Heart left ventricle (tissue), 16 donors: ENCODE results near the gene ULK4. TPM values are rescaled to one million over a fixed set of nuclear protein-coding genes. Genes with fewer than 3 reads are reported as not detected.
"Not testable (repeated sequence)": the region's sequence is repeated elsewhere in the genome, so short reads cannot be mapped to it uniquely, and the experiment has no call there.

Source experiments
- ATAC-seq, 4 donors: fragments of 200-7000 bp; cut with Tn5 transposase; one replicate each; pipeline ENCODE4 v1.9.1; 2020 to 2022; ENCODE audit warnings: moderate library complexity in 4 of 4, mild to moderate bottlenecking in 3 of 4, moderate number of reproducible peaks in 1 of 4
- DNase-seq, 5 donors: peaks; one replicate each; pipeline ENCODE4 v3.0.0-alpha.2; 2020
- H3K27ac ChIP-seq, 12 donors: fragments of 200-600 bp; sonication (generic) in 4 of 12; one replicate each; pipeline versions ENCODE4 v1.5.0 to v1.8.0; 2016 to 2022; ENCODE audit warnings: mild to moderate bottlenecking in 2 of 12
- H3K27me3 ChIP-seq, 9 donors: fragments of 200-600 bp; sonication (generic) in 2 of 9; one replicate each; pipeline versions ENCODE4 v1.5.1 to v1.8.0; 2016 to 2022; ENCODE audit warnings: mild to moderate bottlenecking in 3 of 9
- H3K36me3 ChIP-seq, 9 donors: fragments of 200-600 bp; sonication (generic) in 2 of 9; one replicate each; pipeline versions ENCODE4 v1.5.0 to v1.8.0; 2018 to 2022; ENCODE audit warnings: mild to moderate bottlenecking in 2 of 9
- H3K4me1 ChIP-seq, 12 donors: fragments of 200-600 bp; sonication (generic) in 4 of 12; one replicate each; pipeline versions ENCODE4 v1.5.0 to v1.8.0; 2016 to 2022; ENCODE audit warnings: mild to moderate bottlenecking in 3 of 12
- H3K4me3 ChIP-seq, 12 donors: fragments of 200-600 bp; sonication (generic) in 4 of 12; one replicate each; pipeline versions ENCODE4 v1.5.0 to v1.8.0; 2017 to 2022; ENCODE audit warnings: mild to moderate bottlenecking in 9 of 12, moderate library complexity in 4 of 12
- H3K9me3 ChIP-seq, 12 donors: fragments of 200-600 bp; sonication (generic) in 4 of 12; one replicate each; pipeline versions ENCODE4 v1.5.0 to v1.8.0; 2016 to 2022; ENCODE audit warnings: mild to moderate bottlenecking in 1 of 12
- CTCF ChIP-seq, 12 donors: fragments of 200-600 bp; sonication (generic) in 4 of 12; IDR thresholded peaks; one replicate each; pipeline versions ENCODE4 v1.5.0 to v1.8.0; 2018 to 2022; ENCODE audit warnings: antibody characterized with exemption in 12 of 12, mild to moderate bottlenecking in 5 of 12
- POLR2A ChIP-seq, 2 donors: fragments of 450-650 bp; IDR thresholded peaks; one replicate each; pipeline ENCODE4 v1.6.1; 2017; ENCODE audit warnings: antibody characterized with exemption in 2 of 2, mild to moderate bottlenecking in 2 of 2, moderate library complexity in 2 of 2
- WGBS, 4 donors: extraction: QIAGEN DNeasy Blood & Tissue Kit in 2 of 4; methylation state at CpG; one replicate each; pipeline versions ENCODE4 v1.1.5 to v1.1.7; 2013 to 2018; 5-methylcytosine and 5-hydroxymethylcytosine counted together
- intact Hi-C, 10 donors: fragments of 100-400 bp; cut with DNase I; formaldehyde crosslinking; loops; one replicate each; pipeline versions ENCODE4 v1.11.1 to v1.14.2; 2022
- polyA plus RNA-seq, 2 donors: library from polyadenylated mRNA; stranded (reverse); fragments of 200-250 nt; gene quantifications; one replicate each; pipeline ENCODE4 v1.2.3, GENCODE V29; 2013
- total RNA-seq, 9 donors: library from RNA; depleted of rRNA in 2 of 9; stranded (reverse); fragments of >200 nt in 2 of 9; fragmentation: NEBNext Ultra II Directional in 3 of 9; extraction: Animal tissue kit (Norgen Biotek cat#: 25700) in 3 of 9; gene quantifications; one replicate each; pipeline versions ENCODE4 v1.1.0 to v1.2.4, GENCODE V29; 2016 to 2023
- donor health status: ischemic (EF 13 %, LVEDD 7.1; RV severe dilation, severe dysfunction).
- donor health status: healthy with polysubstance abuse.
- donor health status: DM: no; HTN: yes; CAD: no.
- donor health status: DM: no; HTN: no; CAD: no.
- donor health status: ischemic (EF 25% LVEDD 6.9; RV normal size, moderate dysfunction).
- donor health status: ischemic (EF 25% LVEDD 5.7; RV mildly dilated, moderate dysfunction).
- donor health status: healthy.
- donor health status: DM: yes; HTN: yes; CAD: no.
- donor health status: ischemic (EF 35%, LVEDD 5.7; RV mildly dilated, moderate dysfunction).
- donor health status: nonischemic (EF 11% LVEDD 7.7; RV severe dilation, severe dysfunction).
- donor health status: DM: yes; HTN: yes; CAD: no.
- donor health status: PGD.
- donor health status: ischemic (EF 29% LVEDD 5.4; RV normal size, mild dysfunction).
- donor health status: nonischemic (EF 23%, LVEDD 6.1; RV moderate dilation, normal function).

Gene ULK4
- total and polyA plus RNA-seq, 11 donors: 0.91 to 6.1 (median 2.1) TPM

GRCh38 chr3:41649129-41649739, 312.7 kb downstream of the ULK4 start:
- DNase-seq (no peak), ATAC-seq (no peak)
- intact Hi-C loops: no loop called here
- no peaks in the 10 kb centered on the region for H3K4me1 ChIP-seq
- no peaks in the 10 kb centered on the region for H3K9me3 ChIP-seq
- H3K27ac ChIP-seq: no peak overlapping the region
- H3K36me3 ChIP-seq: no peaks in the 10 kb centered on the region
- WGBS, 4 donors: 96 to 98% (median 97%) methylated on average over 3 to 8 of the region's 8 CpGs
- no peaks in the 10 kb centered on the region for H3K27me3 ChIP-seq
- no peak overlapping the region for H3K4me3 ChIP-seq
- TF ChIP-seq CTCF (IDR thresholded peaks at IDR 0.05) (no peak), POLR2A (IDR thresholded peaks at IDR 0.05) (no peak)

GRCh38 chr3:41647730-41648129, 314.2 kb downstream of the ULK4 start:
- H3K4me1 ChIP-seq, H3K27ac ChIP-seq, H3K4me3 ChIP-seq, H3K9me3 ChIP-seq, intact Hi-C loops, H3K27me3 ChIP-seq, H3K36me3 ChIP-seq, DNase-seq, ATAC-seq: not testable (repeated sequence)
- WGBS, 4 donors: 94 to 100% (median 97%) methylated on average over 5 to 15 of the region's 17 CpGs

- H3K4me3 ChIP-seq: no peak overlapping the region
- DNase-seq: no peak
- H3K27me3 ChIP-seq: no peaks in the 10 kb centered on the region
- no peaks in the 10 kb centered on the region for H3K36me3 ChIP-seq
- no peak overlapping the region for H3K27ac ChIP-seq
- H3K4me1 ChIP-seq: no peaks in the 10 kb centered on the region
- WGBS, 4 donors: 95 to 100% (median 96%) methylated on average over 4 of the region's 4 CpGs
- intact Hi-C loops: no loop called here
- TF ChIP-seq CTCF (IDR thresholded peaks at IDR 0.05): no peak
- TF ChIP-seq POLR2A (IDR thresholded peaks at IDR 0.05): no peak
- no peak for ATAC-seq
- H3K9me3 ChIP-seq: peaks cover 0 to 5% (median 0%) of the 10 kb centered on the region in 12 donors
Observed at GRCh38 chr3:41640076-41640475, 321.8 kb downstream of the ULK4 start.

GRCh38 chr3:41638381-41638780, 323.5 kb downstream of the ULK4 start:
- no peak overlapping the region for H3K27ac ChIP-seq
- H3K4me1 ChIP-seq: no peaks in the 10 kb centered on the region
- TF ChIP-seq POLR2A (IDR thresholded peaks at IDR 0.05) (no peak), CTCF (IDR thresholded peaks at IDR 0.05) (no peak)
- intact Hi-C loops: no loop called here
- 78 to 96% (median 85%) methylated on average over 2 of the region's 2 CpGs for WGBS, 4 donors
- H3K27me3 ChIP-seq: no peaks in the 10 kb centered on the region
- H3K4me3 ChIP-seq: no peak overlapping the region
- DNase-seq (no peak), ATAC-seq (no peak)
- H3K9me3 ChIP-seq: peaks cover 0 to 3% (median 0%) of the 10 kb centered on the region in 12 donors
- no peaks in the 10 kb centered on the region for H3K36me3 ChIP-seq

- Histone ChIP-seq H3K4me3 (no peak overlapping the region), H3K27me3 (no peaks in the 10 kb centered on the region), H3K36me3 (no peaks in the 10 kb centered on the region), H3K9me3 (no peaks in the 10 kb centered on the region), H3K4me1 (no peaks in the 10 kb centered on the region), H3K27ac (no peak overlapping the region)
- no peak for DNase-seq
- TF ChIP-seq POLR2A (IDR thresholded peaks at IDR 0.05) (no peak), CTCF (IDR thresholded peaks at IDR 0.05) (no peak)
- ATAC-seq: no peak
- intact Hi-C loops: no loop called here
Observed at GRCh38 chr3:41632700-41633099, 329.2 kb downstream of the ULK4 start.
